SJCRH30 (cell line): Measurements from ENCODE around the gene TPSD1. TPM values are rescaled to one million over a fixed set of nuclear protein-coding genes. Genes with fewer than 3 reads are reported as not detected.
"Not testable (repeated sequence)": the region's sequence is repeated elsewhere in the genome, so short reads cannot be mapped to it uniquely, and the experiment has no call there.

Source experiments
- DNase-seq, 2 experiments: peaks; one replicate each; pipeline ENCODE4 v3.0.0-alpha.2; 2015 to 2020
- H3K27ac ChIP-seq: fragments of 250-450 bp; sonication (Bioruptor Pico); 2 replicates; pipeline ENCODE4 v1.5.1; 2020; ENCODE audit warnings: mild to moderate bottlenecking, moderate library complexity
- H3K27me3 ChIP-seq: fragments of 250-450 bp; sonication (Bioruptor Pico); 2 replicates; pipeline ENCODE4 v1.5.1; 2020; ENCODE audit warnings: mild to moderate bottlenecking, moderate library complexity
- H3K36me3 ChIP-seq: fragments of 250-450 bp; sonication (Bioruptor Pico); 2 replicates; pipeline ENCODE4 v1.5.1; 2020; ENCODE audit warnings: mild to moderate bottlenecking, moderate library complexity
- H3K4me1 ChIP-seq: fragments of 250-450 bp; sonication (Bioruptor Pico); 2 replicates; pipeline ENCODE4 v1.5.1; 2020; ENCODE audit warnings: mild to moderate bottlenecking, moderate library complexity
- H3K4me3 ChIP-seq: fragments of 250-450 bp; sonication (Bioruptor Pico); 2 replicates; pipeline ENCODE4 v1.5.1; 2020; ENCODE audit warnings: mild to moderate bottlenecking, moderate library complexity
- H3K9me3 ChIP-seq: fragments of 250-450 bp; sonication (Bioruptor Pico); replicated peaks from 2 replicates; pipeline ENCODE4 v1.5.1; 2020; ENCODE audit warnings: mild to moderate bottlenecking, moderate library complexity
- total RNA-seq: library from RNA; depleted of rRNA; stranded (reverse); fragments of >200 nt; shearing (Covaris generic); gene quantifications from 2 replicates; pipeline ENCODE4 v1.2.3, GENCODE V29; 2014

TPSD1 gene
- total RNA-seq, 1 experiment from 2014 or later, result not detected

- not testable (repeated sequence) for DNase-seq
Measured at GRCh38 chr16:1243907-1244850, 11.7 kb upstream of the TPSD1 start.

GRCh38 chr16:1244881-1245280 lies 11.0 kb upstream of the TPSD1 start:
- Histone ChIP-seq H3K4me1 (no peaks in the 10 kb centered on the region), H3K9me3 (no peaks in the 10 kb centered on the region), H3K27me3 (peaks cover 7% of the 10 kb centered on the region), H3K27ac (no peak overlapping the region), H3K36me3 (no peaks in the 10 kb centered on the region), H3K4me3 (no peak overlapping the region)
- no peak for DNase-seq

More at GRCh38 chr16:1243907-1244850, 11.7 kb upstream of the TPSD1 start:
- not testable (repeated sequence) for H3K9me3 ChIP-seq, H3K4me3 ChIP-seq, H3K27ac ChIP-seq, H3K36me3 ChIP-seq, H3K27me3 ChIP-seq, H3K4me1 ChIP-seq

- no peaks in the 10 kb centered on the region for H3K36me3 ChIP-seq
- no peak for DNase-seq
- no peaks in the 10 kb centered on the region for H3K9me3 ChIP-seq
- H3K27ac ChIP-seq, result no peak overlapping the region
- H3K4me1 ChIP-seq, result no peaks in the 10 kb centered on the region
- H3K27me3 ChIP-seq, result peaks cover 7% of the 10 kb centered on the region
- H3K4me3 ChIP-seq, result no peak overlapping the region
Measured at GRCh38 chr16:1245452-1246020, 10.3 kb upstream of the TPSD1 start.

GRCh38 chr16:1247903-1248537 lies 7.8 kb upstream of the TPSD1 start:
- not testable (repeated sequence) for DNase-seq, H3K4me1 ChIP-seq, H3K4me3 ChIP-seq, H3K9me3 ChIP-seq, H3K27ac ChIP-seq, H3K36me3 ChIP-seq, H3K27me3 ChIP-seq

GRCh38 chr16:1249031-1249755 lies 6.7 kb upstream of the TPSD1 start:
- not testable (repeated sequence) for H3K9me3 ChIP-seq, H3K4me1 ChIP-seq, H3K27ac ChIP-seq, H3K27me3 ChIP-seq, H3K36me3 ChIP-seq, DNase-seq, H3K4me3 ChIP-seq

GRCh38 chr16:1253701-1254364 lies 2.0 kb upstream of the TPSD1 start:
- not testable (repeated sequence) for H3K27me3 ChIP-seq, H3K36me3 ChIP-seq, H3K4me1 ChIP-seq, H3K27ac ChIP-seq, H3K9me3 ChIP-seq, H3K4me3 ChIP-seq, DNase-seq

GRCh38 chr16:1254821-1255220 lies 1.0 kb upstream of the TPSD1 start:
- peaks cover 10% of the 10 kb centered on the region for H3K27me3 ChIP-seq
- H3K9me3 ChIP-seq, H3K36me3 ChIP-seq, H3K4me3 ChIP-seq, DNase-seq, H3K4me1 ChIP-seq, H3K27ac ChIP-seq: not testable (repeated sequence)

- not testable (repeated sequence) for H3K27ac ChIP-seq, DNase-seq, H3K9me3 ChIP-seq, H3K4me1 ChIP-seq, H3K4me3 ChIP-seq, H3K36me3 ChIP-seq
- peaks cover 23% of the 10 kb centered on the region for H3K27me3 ChIP-seq
Measured at GRCh38 chr16:1256296-1256873, 516 bp downstream of the TPSD1 start.

GRCh38 chr16:1256874-1257322 lies 1.0 kb downstream of the TPSD1 start:
- no peaks in the 10 kb centered on the region for H3K36me3 ChIP-seq
- peaks cover 28% of the 10 kb centered on the region for H3K27me3 ChIP-seq
- no peak overlapping the region for H3K4me3 ChIP-seq
- DNase-seq, result no peak
- no peaks in the 10 kb centered on the region for H3K9me3 ChIP-seq
- H3K27ac ChIP-seq, result no peak overlapping the region
- no peaks in the 10 kb centered on the region for H3K4me1 ChIP-seq

GRCh38 chr16:1257561-1258224 lies 1.8 kb downstream of the TPSD1 start:
- H3K36me3 ChIP-seq, result no peaks in the 10 kb centered on the region
- peaks cover 36% of the 10 kb centered on the region for H3K27me3 ChIP-seq
- no peak overlapping the region for H3K4me3 ChIP-seq
- H3K9me3 ChIP-seq, result no peaks in the 10 kb centered on the region
- DNase-seq, result no peak
- no peaks in the 10 kb centered on the region for H3K4me1 ChIP-seq
- no peak overlapping the region for H3K27ac ChIP-seq

GRCh38 chr16:1258225-1258600 lies 2.3 kb downstream of the TPSD1 start:
- no peak overlapping the region for H3K27ac ChIP-seq
- no peak for DNase-seq
- no peaks in the 10 kb centered on the region for H3K4me1 ChIP-seq
- H3K27me3 ChIP-seq, result peaks cover 41% of the 10 kb centered on the region
- no peak overlapping the region for H3K4me3 ChIP-seq
- no peaks in the 10 kb centered on the region for H3K9me3 ChIP-seq
- H3K36me3 ChIP-seq, result no peaks in the 10 kb centered on the region

- Histone ChIP-seq H3K4me1 (peaks cover 5% of the 10 kb centered on the region; the same call in 1 of the 2 replicates), H3K9me3 (no peaks in the 10 kb centered on the region), H3K27me3 (peaks cover 42% of the 10 kb centered on the region), H3K27ac (no peak overlapping the region), H3K4me3 (no peak overlapping the region), H3K36me3 (no peaks in the 10 kb centered on the region)
- no peak for DNase-seq
Measured at GRCh38 chr16:1258906-1259759, 3.3 kb downstream of the TPSD1 start.

GRCh38 chr16:1259760-1260068 lies 3.8 kb downstream of the TPSD1 start:
- Histone ChIP-seq H3K4me3 (no peak overlapping the region), H3K4me1 (peaks cover 5% of the 10 kb centered on the region; the same call in 1 of the 2 replicates), H3K36me3 (no peaks in the 10 kb centered on the region), H3K9me3 (no peaks in the 10 kb centered on the region), H3K27me3 (peaks cover 42% of the 10 kb centered on the region), H3K27ac (no peak overlapping the region)
- DNase-seq, result no peak
